CD4-positive, alpha-beta T cell (primary cell): ENCODE results near the gene PTCD3. TPM values are rescaled to one million over a fixed set of nuclear protein-coding genes. Genes with fewer than 3 reads are reported as not detected.

Experiments used
- ATAC-seq: fragments of 200-7000 bp; cut with Tn5 transposase; one replicate; pipeline ENCODE4 v1.10.0; 2022; ENCODE audit warnings: mild to moderate bottlenecking; ENCODE audit not compliant: poor library complexity
- CTCF ChIA-PET: fragments of 350-600 bp; sonication (Branson Sonifier 250); formaldehyde crosslinking; loops from one replicate; lab custom pipeline; 2021; ENCODE audit warnings: antibody characterized with exemption, inconsistent platforms; lab: Charles Lee
- POLR2A ChIA-PET: fragments of 350-600 bp; sonication (Branson Sonifier 250); formaldehyde crosslinking; loops from one replicate; lab custom pipeline; 2021; ENCODE audit warnings: antibody characterized with exemption, inconsistent platforms; lab: Charles Lee
- DNase-seq, 14 experiments: peaks; one replicate each; pipeline ENCODE4 v3.0.0-alpha.2; 2013 to 2020; ENCODE audit warnings: mixed read lengths in 2 of 14
- H3K27ac ChIP-seq, 2 donors: one replicate each; pipeline versions ENCODE4 v1.5.1 to v1.7.0; 2013; ENCODE audit warnings: low read length in 2 of 2, low read depth in 1 of 2, mild to moderate bottlenecking in 1 of 2
- H3K27me3 ChIP-seq, 2 experiments: 1 replicate in 1 of 2; 2 replicates in 1 of 2; pipeline versions ENCODE4 v1.6.1 to v1.7.0; 2013; ENCODE audit warnings: low read length in 2 of 2, control low read depth in 1 of 2, mild to moderate bottlenecking in 1 of 2, moderate library complexity in 1 of 2; ENCODE audit not compliant: insufficient read depth in 2 of 2, control insufficient read depth in 1 of 2
- H3K36me3 ChIP-seq: one replicate; pipeline ENCODE4 v1.6.1; 2013; ENCODE audit warnings: low read length, control low read depth; ENCODE audit not compliant: insufficient read depth
- H3K4me1 ChIP-seq: one replicate; pipeline ENCODE4 v1.6.1; 2013; ENCODE audit warnings: low read length, control low read depth; ENCODE audit not compliant: insufficient read depth
- H3K4me3 ChIP-seq: one replicate; pipeline ENCODE4 v1.5.1; 2013; ENCODE audit warnings: mild to moderate bottlenecking, low read length, moderate library complexity
- H3K9me3 ChIP-seq, 2 experiments: 1 replicate in 1 of 2; 2 replicates in 1 of 2; pipeline versions ENCODE4 v1.6.1 to v1.7.0; 2013; ENCODE audit warnings: low read length in 2 of 2, mild to moderate bottlenecking in 2 of 2, control low read depth in 1 of 2, moderate library complexity in 1 of 2; ENCODE audit not compliant: control insufficient read depth in 1 of 2, insufficient read depth in 1 of 2
- H3K27ac Mint-ChIP-seq: one replicate; pipeline ENCODE4 v1.8.0; 2020; ENCODE audit warnings: mixed read lengths
- H3K27me3 Mint-ChIP-seq: one replicate; pipeline ENCODE4 v1.8.0; 2021; ENCODE audit warnings: mixed read lengths
- H3K36me3 Mint-ChIP-seq: one replicate; pipeline ENCODE4 v1.8.0; 2021; ENCODE audit warnings: low read depth, mixed read lengths
- H3K4me1 Mint-ChIP-seq: one replicate; pipeline ENCODE4 v1.8.0; 2021; ENCODE audit warnings: low read depth, mixed read lengths
- H3K4me3 Mint-ChIP-seq: one replicate; pipeline ENCODE4 v1.8.0; 2020; ENCODE audit warnings: mild to moderate bottlenecking, mixed read lengths
- H3K9me3 Mint-ChIP-seq: one replicate; pipeline ENCODE4 v1.8.0; 2020; ENCODE audit warnings: mixed read lengths
- CTCF ChIP-seq: fragments of 200-600 bp; IDR thresholded peaks from one replicate; pipeline ENCODE4 v1.8.0; 2022; ENCODE audit warnings: antibody characterized with exemption, mild to moderate bottlenecking
- intact Hi-C, 2 experiments: fragments of 100-400 bp; cut with DNase I in 1 of 2; cut with micrococcal nuclease in 1 of 2; formaldehyde crosslinking; loops; one replicate each; pipeline versions ENCODE4 v1.15.1 to v1.9.0; 2023 to 2025; cut with DNase I, micrococcal nuclease
- total RNA-seq, 174 experiments: library from RNA in 2 of 174; stranded (reverse) in 2 of 174; gene quantifications; one replicate each; pipeline ENCODE4 v1.2.3 and lab custom pipeline; 2021 to 2026

Gene PTCD3
- total RNA-seq, 2 experiments from 2014 or later, result 154 to 161 TPM

GRCh38 chr2:86066915-86067314, 39.1 kb upstream of the PTCD3 start:
- Histone ChIP-seq H3K4me1 (peaks cover 14% of the 10 kb centered on the region), H3K36me3 (peaks cover 60% of the 10 kb centered on the region), H3K27me3 (no peaks in the 10 kb centered on the region), H3K27ac (no peak overlapping the region), H3K9me3 (no peaks in the 10 kb centered on the region), H3K4me3 (no peak overlapping the region)
- Mint-ChIP-seq H3K36me3 (peaks cover 92% of the 10 kb centered on the region), H3K9me3 (peaks cover 2% of the 10 kb centered on the region), H3K4me3 (no peak overlapping the region), H3K27ac (no peak overlapping the region), H3K4me1 (peaks cover 14% of the 10 kb centered on the region), H3K27me3 (no peaks in the 10 kb centered on the region)
- DNase-seq (no peak), ATAC-seq (no peak)
- intact Hi-C loops, result no loop called here
- no peak for TF ChIP-seq CTCF
- POLR2A ChIA-PET, result interaction anchor here (1.1 kb wide), 1 partner anchor 26 kb away, joined by 3 read pairs; no protein-coding TSS in a partner anchor
- CTCF ChIA-PET, result interaction anchor here (1.1 kb wide), 1 partner anchor 26 kb away, joined by 5 read pairs; no protein-coding TSS in a partner anchor

GRCh38 chr2:86068136-86068588, 37.9 kb upstream of the PTCD3 start:
- Mint-ChIP-seq H3K36me3 (peaks cover 92% of the 10 kb centered on the region), H3K4me3 (no peak overlapping the region)

GRCh38 chr2:86068648-86069047, 37.4 kb upstream of the PTCD3 start:
- ATAC-seq, result no peak
- no peak overlapping the region for H3K27ac ChIP-seq
- no peak overlapping the region for H3K27ac Mint-ChIP-seq
- H3K4me1 Mint-ChIP-seq, result peaks cover 14% of the 10 kb centered on the region
- ChIA-PET CTCF (interaction anchor here (0.8 to 2.1 kb wide), 5 partner anchors 10 to 255 kb away, joined by 4 to 6 read pairs (median 6); no protein-coding TSS in a partner anchor), POLR2A (interaction anchor here (0.7 to 1.7 kb wide), 3 partner anchors 32 to 180 kb away, joined by 3 to 4 read pairs (median 3); partner anchors contain the start of gene ST3GAL5)
- intact Hi-C loops, result no loop called here
- peaks cover 55% of the 10 kb centered on the region for H3K36me3 ChIP-seq
- no peaks in the 10 kb centered on the region for H3K9me3 ChIP-seq
- no peaks in the 10 kb centered on the region for H3K27me3 Mint-ChIP-seq
- H3K4me3 Mint-ChIP-seq, result no peak overlapping the region
- H3K27me3 ChIP-seq, result no peaks in the 10 kb centered on the region
- no peak overlapping the region for H3K4me3 ChIP-seq
- H3K9me3 Mint-ChIP-seq, result no peaks in the 10 kb centered on the region
- peaks cover 17% of the 10 kb centered on the region for H3K4me1 ChIP-seq
- no peak for TF ChIP-seq CTCF
- peaks cover 92% of the 10 kb centered on the region for H3K36me3 Mint-ChIP-seq
- no peak for DNase-seq

More at GRCh38 chr2:86068136-86068588, 37.9 kb upstream of the PTCD3 start:
- DNase-seq, result peak in 12 of 14 experiments; percentile 13 to 71 (median 44)
- TF ChIP-seq CTCF, result no peak
- Mint-ChIP-seq H3K27me3 (no peaks in the 10 kb centered on the region), H3K4me1 (peaks cover 14% of the 10 kb centered on the region), H3K9me3 (no peaks in the 10 kb centered on the region), H3K27ac (peak overlapping the region; percentile 16)
- CTCF ChIA-PET, result interaction anchor here (0.6 to 2.1 kb wide), 7 partner anchors 11 to 254 kb away, joined by 3 to 6 read pairs (median 6); no protein-coding TSS in a partner anchor
- peaks cover 57% of the 10 kb centered on the region for H3K36me3 ChIP-seq
- H3K27me3 ChIP-seq, result no peaks in the 10 kb centered on the region
- ATAC-seq, result peak; percentile 97
- POLR2A ChIA-PET, result interaction anchor here (0.7 to 1.7 kb wide), 6 partner anchors 27 to 179 kb away, joined by 3 to 4 read pairs (median 3); partner anchors contain the start of genes PTCD3 and ST3GAL5
- no peak overlapping the region for H3K4me3 ChIP-seq
- H3K4me1 ChIP-seq, result peaks cover 17% of the 10 kb centered on the region
- no peak overlapping the region for H3K27ac ChIP-seq
- no peaks in the 10 kb centered on the region for H3K9me3 ChIP-seq
- intact Hi-C loops, result no loop called here
